T-helper 2 cell treated with Interferon-gamma antibody and Interleukin-4, amounts not matched to agents 100 ng/mL and 5 ng/mL, for 36 hours (primary cell): ENCODE data around the gene FHIT. TPM values are rescaled to one million over a fixed set of nuclear protein-coding genes. Genes with fewer than 3 reads are reported as not detected.
"Not testable (repeated sequence)": the region's sequence is repeated elsewhere in the genome, so short reads cannot be mapped to it uniquely, and the experiment has no call there.

Source experiments
- intact Hi-C: fragments of 100-400 bp; cut with micrococcal nuclease; formaldehyde crosslinking; loops from one replicate; pipeline ENCODE4 v1.15.1; 2023
- total RNA-seq: library from RNA; stranded (reverse); gene quantifications from 2 replicates; pipeline ENCODE4 v1.2.3, GENCODE V29; 2022

The FHIT gene
- total RNA-seq, 1 donor from 2014 or later = 40.4 TPM

DNA sequence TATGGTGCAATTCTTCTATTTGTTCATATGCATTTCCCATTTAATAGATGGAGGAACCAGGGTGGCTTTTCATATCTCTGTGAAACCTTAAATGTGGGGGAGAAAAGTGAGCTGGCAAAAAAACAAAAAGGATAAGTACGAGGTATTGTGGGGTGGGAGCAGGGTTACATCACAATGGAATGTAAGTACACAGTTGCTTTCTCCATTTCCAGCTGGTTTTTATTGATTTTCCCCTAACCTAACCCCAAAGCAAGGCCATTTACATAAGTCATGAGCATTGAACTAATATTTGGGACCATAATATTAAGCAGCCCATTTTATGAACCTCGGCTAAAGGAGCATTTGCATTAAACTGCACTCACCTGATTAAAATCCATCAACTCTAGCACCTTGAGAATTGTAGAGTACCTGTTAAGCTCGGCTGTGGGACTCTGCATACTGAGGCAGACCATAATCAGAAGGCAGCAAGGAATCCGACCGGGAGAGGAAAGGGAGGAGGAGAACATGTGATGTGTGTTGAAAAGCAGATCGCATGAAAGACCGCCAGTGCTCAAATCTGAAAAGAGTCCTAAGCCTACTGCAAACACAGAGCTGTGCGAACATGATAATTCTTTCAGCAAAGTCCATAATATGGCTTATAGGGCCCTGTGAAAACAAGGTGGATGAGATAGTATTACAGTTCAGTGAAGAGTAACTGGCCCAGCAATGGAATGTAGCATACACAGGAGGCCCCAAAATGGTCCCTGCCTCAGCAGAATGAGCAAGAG lies 513.4 kb downstream of the FHIT start:
- intact Hi-C loops = no loop called here

DNA sequence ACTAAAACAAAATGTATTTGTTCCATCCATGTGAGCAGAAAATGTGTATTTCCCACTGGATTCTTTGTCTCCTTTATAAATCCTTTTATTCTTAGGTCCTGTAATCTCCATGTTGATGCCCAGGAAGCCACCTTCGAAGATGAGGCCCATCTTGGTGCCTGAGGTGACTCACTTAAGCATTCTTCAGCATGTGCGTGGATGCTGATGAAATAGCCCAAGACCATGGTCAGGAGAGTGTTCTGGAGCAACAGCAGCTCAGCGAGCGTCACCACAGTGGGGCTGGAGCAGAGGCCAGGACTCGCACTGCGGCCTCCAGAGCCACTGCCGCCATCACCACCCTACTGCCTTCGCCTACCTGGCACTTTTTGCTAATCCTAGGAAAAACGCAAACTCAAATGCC lies 520.9 kb downstream of the FHIT start:
- intact Hi-C loops = no loop called here

DNA sequence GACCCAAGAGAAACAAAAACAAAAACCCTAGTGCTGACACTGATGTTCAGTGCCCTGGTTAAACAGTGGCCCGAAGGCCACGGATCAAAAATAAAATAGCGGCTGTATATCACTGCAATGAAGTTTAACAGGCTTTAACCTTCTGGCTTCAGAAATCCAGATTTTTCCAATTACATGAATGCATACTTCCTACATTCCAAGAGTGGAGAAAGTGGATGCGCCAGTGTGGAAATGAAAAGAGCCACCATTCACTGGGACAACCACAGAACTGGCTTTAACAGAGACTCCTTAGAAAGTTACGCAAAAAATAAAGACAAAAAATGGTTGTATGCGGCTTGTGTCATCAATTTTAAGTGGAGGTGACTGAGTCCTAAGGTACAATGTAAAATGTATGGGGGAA lies 522.2 kb downstream of the FHIT start:
- intact Hi-C loops = no loop called here

DNA sequence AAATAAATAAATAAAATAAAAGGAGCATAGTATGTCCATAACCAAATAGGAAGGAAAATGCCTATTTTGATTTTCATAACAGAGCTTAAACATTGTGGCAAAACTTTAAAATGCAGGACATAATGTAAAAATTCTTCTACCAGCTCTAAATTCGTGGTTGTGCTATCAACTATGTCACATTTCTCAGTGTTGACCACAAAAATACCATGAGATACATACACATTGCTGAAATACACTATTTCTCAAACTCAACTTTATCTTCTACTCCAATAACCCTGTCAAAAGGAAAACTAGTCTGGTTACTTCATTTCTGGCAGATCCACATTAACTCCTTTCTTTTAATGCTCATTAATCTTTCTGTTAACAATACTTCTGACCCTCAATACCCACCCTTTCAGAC lies 523.2 kb downstream of the FHIT start:
- intact Hi-C loops = no loop called here

DNA sequence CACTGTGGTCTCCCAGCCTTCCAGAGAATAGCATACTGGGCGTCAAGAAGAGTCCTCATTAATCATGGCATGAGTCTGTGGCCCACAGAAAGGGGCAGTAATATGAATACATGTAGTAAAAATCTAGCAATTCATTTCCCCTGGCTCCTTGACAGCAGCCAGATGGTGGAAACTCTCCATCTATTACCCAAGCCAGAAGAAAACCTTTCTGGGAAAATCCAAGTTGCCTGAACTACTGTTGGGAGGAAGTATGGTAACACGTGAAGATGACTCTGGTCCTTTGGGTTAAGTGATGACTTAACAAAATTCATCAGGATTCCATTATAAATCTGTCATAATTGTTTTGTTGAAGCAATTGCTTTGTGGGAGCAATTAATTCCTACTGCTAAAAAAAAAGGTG lies 530.5 kb downstream of the FHIT start:
- intact Hi-C loops = no loop called here

DNA sequence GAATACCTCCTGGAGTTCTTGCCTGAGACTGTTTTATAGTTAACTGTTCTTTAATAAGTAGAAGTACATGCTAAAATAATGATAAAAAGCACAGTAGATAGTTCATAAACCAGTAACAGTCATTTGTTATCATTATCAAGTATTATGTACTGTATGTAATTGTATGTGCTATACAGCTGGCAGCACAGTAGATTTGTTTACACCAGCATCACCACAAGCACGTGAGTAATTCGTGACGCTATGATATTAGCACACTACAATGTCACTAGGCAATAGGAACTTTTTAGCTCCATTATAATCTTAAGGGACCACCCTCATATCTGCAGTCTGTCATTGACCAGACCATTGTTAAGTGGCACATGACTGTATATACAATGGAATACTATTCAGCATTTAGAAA lies 534.7 kb downstream of the FHIT start:
- intact Hi-C loops = no loop called here

DNA sequence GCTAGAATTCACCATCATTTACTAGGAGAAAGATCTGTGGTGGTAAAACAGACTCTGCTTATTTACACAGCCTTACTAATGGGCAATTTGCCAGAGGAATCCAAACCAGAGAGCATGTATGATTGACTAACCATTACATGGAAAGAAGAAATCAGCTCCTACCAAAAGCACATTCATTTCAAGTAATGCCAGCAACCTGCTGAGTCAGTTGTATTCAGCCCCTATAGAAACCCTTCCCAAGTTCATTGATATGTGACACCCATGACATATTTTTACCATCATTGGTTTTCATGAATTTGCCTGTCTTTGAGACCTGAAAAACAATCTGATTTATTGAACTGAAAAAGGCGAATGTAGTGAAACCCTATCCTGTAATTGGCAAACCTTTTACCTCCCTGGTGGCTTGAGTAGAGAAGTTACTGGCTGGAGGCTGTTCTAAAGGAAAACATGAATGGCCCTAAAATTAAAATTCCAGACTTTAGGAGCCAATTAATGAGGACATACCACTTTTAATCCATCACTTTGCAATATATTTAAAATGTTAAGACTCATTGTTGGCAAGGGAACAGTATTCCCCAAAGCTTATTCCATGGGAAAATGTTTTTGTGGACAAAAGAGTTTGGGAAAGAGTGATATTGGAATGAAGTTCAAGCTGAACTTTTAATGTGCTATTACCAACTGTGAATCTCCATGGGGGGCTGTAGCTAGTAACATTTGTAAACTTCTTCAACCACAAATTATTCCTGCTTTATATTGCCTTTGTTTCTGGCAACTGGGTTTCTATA lies 542.9 kb downstream of the FHIT start:
- intact Hi-C loops = no loop called here

DNA sequence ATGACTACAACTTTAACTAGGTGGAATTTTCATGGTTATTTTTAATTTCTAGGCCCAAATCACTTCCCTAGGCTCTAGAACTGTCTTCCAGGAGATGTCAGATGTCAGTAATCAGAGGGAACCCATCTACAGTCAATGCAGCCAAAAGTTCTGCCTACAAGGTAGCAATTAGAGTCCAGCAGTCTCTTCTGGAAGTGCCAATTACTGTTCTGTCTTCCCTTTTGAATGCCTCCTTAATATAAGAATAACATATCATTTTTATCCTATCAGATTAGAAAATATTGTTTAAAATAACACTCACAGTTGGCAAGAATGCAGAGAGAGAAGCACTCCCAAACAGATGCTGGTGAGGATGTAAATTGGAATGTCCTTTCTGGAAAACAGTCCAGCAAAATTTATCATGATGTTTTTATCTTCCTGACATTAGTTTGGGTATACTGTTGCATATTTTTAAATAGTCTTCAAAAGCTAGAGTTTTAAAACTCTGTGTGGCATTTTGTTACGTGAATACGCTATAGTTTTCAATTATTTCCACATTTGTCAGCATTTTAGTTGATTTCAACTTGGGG lies 543.7 kb downstream of the FHIT start:
- intact Hi-C loops = no loop called here

DNA sequence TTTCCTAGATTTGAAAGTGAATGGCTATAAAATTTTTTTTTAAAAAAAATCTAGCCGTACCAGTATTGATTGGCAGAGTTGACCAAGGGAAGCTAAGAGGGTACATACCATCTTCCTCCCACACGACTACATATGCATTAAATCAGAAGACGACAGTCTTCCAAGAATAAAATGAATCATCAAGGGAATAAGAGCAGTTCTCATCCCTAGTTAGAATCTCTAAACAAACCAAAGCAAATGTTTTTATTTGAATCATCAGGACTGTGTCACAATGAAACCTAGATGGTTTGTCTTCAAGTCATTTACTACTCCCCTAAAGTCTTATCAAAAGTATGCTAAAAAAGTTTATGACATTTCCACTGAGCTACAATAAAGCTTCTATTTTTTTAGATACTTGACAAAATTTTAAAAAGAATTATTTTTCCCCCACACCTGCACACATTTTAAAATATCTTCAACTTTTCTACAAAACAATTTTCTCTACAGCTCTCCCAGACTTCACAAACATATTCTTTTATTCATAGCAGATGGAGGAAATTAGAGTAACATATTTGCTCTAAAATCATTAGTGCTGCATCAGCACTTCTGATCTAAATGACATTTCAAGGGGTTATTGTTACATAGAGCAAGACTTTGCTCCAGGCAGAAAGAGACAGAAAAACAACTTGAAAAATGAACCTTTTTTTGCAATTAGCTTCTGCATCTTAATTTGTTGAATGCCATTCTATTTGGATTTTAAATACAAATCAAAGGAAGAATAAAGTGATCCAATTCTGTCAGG lies 547.1 kb downstream of the FHIT start:
- intact Hi-C loops = no loop called here

DNA sequence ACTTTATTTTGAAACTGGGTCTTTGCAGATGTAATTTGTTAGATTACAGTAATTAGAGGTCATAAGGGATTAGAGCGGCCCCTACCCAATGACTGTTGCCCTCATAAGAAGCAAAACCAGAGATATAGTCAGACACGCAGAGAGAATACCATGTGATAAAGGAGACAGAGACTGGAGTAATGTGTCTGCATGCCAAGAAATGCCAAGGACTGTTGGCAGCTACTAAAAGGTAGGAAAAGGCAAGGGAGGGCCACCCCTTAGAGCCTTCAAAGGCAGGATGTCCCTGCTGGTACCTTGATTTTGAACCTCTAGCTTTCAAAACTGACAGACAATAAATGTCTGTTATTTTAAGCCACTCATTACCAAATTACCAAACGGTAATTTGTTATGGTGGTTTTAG lies 548.2 kb downstream of the FHIT start:
- intact Hi-C loops = no loop called here

DNA sequence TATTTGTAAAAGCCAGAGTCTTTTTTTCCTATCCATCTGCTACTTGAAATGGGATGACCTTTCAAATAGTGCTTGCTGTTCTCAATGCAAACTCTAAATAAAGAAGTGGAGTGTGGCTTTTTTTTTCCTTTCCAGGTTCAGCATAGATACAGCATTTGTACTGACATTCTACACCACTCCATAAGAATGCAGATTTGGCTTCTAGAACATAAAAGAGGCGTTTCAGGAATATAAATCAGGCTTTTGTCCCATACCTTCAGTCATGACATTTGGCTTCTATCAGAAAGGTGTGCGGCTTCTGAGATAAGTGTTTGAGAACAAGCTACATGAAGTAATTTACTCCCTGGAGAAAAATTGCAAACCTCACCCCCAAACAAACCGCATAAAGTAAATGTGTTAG lies 553.1 kb downstream of the FHIT start:
- intact Hi-C loops = no loop called here

DNA sequence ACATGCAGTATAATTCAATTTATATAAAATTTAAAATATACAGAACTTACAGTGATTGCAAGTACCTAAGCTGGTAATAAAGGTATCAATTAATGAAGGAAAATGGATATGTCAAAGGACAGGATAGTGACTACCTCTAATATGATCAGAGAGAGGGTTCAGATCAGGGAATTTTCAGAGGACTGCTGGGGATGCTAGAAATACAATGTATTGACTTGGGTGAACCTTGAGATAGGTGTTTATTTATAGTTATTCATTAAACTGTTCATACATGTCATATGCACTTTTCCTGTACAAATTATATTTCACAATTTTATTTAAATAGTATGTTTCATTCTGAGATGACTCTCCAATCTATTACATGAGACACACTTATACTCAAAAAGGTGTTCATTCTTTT lies 554.1 kb downstream of the FHIT start:
- intact Hi-C loops = no loop called here

DNA sequence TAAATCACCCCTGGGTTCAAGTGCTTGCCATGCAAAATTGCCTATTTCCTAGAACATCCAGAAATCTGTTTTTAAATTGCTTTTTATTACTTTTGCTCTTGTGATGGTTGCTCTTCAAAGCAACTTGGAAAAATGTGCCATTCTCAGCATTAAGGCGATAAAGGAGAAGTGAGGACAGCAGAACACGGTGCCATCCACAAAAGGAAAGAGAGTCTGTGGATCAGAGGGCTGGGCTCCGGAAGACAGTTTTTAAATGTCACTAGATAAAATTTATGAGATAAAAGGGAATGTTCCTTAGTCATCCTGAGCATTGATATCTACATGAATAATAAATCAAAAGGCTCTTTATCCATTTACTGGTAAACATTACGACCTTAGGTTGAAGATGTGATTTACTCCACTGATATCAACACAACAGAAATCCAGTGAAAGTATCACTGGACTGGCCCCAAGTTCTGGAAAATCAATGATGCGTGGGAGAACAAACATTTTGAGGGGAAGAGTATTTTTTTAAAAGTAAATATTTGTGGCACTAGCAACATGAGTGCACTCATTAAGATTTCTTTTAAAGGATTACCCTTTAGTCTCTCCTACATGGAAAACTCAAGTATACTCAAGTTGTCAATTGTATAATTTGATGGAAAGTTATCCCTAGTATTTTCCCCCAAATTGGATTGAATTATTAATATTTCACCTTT lies 554.7 kb downstream of the FHIT start:
- intact Hi-C loops = no loop called here

DNA sequence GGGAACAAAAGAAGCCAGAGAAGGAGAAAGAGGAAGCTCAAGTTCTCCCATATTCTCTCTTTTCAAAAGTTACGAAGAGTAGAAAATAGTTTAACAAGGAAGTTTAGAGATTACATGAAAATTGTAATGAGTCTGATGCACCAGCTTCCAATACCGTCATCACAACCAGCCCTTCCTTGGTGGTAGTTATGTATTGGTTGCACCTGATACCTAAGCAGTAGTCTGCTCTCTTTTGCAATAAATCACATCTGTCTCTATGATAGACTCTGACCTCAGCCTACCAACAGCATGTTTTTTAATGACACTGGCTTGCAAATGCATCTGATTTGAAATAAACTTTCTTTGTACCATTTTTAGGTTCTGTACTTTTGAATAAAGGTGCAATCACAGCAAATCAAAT lies 575.8 kb downstream of the FHIT start:
- intact Hi-C loops = no loop called here

DNA sequence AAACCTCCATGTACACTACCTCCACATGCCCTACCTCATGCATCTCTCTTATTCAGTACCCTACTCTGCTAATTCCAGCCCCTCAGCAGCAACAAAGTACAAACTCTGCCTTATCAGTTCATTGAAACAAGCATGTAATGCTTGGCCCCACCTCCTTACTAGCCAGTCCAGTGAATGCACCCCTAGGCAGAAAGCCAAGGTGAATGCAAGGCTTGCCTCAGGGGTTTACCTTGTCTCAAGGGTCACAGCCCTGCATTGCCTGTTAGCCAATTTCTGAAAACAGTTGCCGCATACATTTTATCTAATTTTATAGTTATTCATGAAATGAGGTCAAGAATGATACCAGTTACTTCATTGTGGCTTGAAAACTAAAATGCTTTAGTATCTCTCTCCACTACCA lies 576.4 kb downstream of the FHIT start:
- intact Hi-C loops = no loop called here

DNA sequence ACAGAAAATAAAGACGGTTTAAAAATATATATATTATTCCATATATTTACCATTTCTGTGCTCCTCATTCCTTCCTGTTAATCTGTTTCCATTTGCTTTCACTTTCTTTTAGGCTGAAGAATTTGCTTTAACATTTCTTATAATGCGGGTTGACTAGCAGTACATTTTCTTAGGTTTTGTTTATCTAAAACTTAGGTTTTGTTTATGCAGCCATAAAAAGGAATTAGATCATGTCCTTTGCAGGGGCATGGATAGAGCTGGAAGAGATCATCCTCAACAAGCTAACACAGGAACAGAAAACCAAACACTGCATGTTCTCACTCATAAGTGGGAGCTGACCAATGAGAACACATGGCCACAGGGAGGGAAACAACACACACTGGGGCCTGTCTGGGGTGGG lies 578.1 kb downstream of the FHIT start:
- intact Hi-C loops = no loop called here

DNA sequence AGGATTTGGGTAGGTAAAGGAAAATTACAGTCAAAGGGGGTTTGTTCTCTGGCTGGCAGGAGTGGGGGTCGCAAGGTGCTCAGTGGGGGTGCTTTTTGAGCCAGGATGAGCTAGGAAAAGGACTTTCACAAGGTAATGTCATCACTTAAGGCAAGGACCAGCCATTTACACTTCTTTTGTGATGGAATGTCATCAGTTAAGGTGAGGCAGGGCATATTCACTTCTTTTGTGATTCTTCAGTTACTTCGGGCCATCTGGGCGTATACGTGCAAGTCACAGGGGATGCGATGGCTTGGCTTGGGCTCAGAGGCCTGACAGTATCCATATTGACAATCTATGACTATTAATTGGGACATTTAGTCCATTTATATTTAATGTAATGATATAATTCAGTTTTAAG lies 578.9 kb downstream of the FHIT start:
- intact Hi-C loops = not testable (repeated sequence)

DNA sequence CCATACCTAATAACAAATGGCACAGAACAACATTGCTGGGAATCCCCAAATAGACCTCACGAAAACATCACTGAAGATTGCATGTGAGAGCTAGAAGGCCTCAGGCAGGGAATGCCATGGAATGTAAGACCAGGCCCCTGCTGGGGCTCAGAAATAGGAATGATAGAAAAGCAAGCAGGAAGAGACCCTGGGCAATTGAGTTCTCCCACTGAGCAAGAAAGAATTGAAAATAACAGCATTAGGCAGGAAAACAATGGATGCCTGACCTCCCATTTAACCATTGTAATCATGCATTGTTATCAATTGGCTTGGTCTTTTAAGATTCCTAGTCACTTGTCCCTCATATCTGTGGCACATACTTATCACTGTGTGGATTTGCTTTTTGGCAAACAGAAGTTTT lies 581.6 kb downstream of the FHIT start:
- intact Hi-C loops = no loop called here

DNA sequence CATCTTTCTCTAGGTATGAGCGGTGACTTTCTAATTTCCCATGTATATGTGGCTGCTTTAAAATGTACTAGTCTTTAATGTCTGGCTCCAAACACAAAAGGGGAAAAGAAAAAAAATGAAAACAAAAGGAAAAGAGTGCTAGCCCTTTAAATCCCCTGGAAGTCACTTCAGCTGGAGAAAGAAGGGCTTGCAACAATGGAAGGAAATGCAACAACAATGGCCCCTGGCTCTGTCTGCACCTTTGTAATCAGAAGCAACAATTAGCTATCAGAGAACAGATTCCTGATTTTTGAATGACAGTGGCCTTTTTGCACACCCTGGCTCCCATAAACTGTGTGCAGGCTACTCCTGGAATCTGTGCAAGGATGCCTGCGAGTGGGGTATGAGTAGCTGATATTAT lies 591.2 kb downstream of the FHIT start:
- intact Hi-C loops = no loop called here

DNA sequence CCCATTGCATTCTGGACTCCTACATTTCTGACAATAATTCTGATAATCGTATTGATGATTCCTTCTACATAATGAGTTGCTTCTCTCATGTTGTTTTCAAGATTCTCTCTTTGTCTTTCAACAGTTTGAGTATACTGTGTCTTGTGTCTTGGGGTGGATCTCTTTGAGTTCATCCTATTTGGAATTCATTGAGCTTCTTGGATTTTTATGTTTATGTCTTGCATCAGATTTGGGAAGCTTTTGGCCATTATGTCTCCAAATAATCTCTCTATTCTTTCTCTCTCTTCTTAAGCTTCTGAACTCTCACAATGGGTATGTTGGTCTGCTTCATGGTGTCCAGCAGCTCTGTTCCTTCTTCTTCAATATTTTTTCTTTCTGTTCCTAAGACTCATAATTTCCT lies 592.2 kb downstream of the FHIT start:
- intact Hi-C loops = no loop called here

DNA sequence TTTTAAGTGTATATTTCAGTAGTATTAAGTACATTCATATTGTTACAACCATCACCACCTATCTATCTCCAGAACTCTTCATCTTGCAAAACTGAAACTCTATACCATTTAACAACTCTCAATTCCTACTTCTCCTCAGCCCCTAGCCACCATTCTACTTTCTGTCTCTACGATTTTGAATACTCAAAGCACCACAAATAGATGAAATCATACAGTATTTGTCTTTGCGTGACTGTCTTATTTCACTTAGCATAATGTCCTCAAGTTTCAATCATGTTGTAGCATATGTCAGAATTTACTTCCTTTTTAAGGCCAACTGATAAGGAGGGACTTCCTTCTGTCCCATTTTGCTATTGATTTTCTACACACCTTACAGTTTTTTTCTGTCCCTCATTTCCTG lies 593.3 kb downstream of the FHIT start:
- intact Hi-C loops = no loop called here
